Kidney glomerular epithelial cell (primary cell): ENCODE measurements around the gene CCDC102A.
A peak's percentile ranks its signal among the peaks of the same experiment; 100 is the strongest.

Experiments
- DNase-seq: peaks from one replicate; lab custom pipeline; 2025; lab: John Stamatoyannopoulos, UW

CCDC102A gene

GRCh38 chr16:57479205-57479975, 57.0 kb downstream of the CCDC102A start:
- peak; percentile 59 for DNase-seq

DNA sequence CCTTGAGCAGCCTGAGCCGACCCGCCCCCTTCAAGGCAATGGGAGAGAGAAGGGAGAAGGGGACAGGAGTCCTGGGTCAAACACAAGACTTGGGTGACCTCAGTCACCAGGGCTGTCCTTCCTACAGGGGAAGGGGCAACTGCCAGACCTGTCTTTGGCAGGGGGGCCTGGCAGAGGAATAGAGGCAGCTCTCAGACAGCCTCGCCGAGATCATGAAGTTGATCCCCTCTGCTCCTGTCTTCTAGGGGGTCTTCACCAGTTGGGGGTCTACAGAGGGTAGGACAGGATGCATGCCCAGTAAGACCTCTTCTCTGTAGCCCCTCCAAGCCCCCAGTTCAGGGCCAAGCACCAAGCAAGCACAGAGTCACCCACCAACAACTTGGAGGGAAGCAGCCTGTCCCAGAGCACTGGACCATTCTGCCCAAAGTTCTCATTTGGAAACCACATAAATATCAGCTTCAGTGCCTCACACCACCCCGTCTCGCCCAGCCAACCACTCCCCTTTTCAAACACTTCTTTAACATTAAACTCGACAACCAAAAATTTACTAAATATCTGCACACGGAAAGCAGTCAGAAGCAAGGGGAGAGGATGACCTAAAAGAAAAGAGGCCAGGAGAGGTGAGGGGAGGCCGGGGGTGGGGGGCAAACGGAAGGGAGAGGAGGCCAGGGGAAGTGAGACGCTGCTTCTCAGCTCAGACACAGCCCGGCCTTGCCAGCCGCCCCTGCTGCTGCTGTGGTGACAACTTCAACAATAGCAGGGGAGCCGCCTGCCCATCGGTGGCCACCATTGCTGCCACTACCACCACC, 57.8 kb downstream of the CCDC102A start:
- no peak for DNase-seq

GRCh38 chr16:57477531-57478202, 58.7 kb downstream of the CCDC102A start:
- no peak for DNase-seq

DNA sequence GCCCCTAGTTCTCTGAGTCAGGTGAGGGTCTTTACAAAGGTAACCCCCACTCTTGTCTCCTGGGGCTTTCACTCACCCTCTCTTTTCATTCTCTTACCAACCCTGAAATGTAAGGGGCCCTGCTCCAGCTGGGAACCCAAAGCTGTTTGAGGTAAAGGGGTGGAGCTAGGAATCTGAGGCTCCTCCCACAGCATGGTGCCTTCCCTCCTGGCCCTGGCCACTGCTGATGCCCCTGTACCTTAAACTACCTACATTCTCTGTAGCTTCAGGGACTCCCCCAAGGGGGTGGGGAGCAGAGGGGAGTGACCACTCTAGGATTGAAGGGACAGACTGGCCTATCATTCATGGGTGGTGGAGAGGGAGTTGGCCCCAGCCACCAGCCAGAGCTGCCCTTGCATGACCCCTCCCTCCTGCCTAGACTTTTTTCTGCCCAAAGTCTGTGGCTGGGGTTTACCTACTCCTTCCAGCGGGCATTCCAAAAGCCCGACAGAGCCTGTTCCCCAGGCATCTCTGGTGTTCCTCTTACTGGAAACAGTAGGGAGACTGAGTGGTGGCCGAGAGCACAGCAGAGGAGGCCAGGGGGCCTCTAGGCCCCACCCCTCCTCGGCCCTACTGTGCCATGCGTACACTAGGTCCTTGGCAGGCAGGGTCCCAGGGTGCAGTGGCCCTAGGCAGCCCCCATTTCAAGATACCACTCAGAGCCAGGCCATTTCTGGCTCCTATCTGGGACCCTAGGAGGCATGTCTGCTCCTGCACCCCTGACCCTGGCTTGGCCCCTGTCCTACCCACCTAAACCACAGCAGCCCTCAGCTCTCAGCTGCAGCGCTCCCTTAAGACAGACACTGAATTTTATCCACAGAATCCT, 59.6 kb downstream of the CCDC102A start:
- no peak for DNase-seq

DNA sequence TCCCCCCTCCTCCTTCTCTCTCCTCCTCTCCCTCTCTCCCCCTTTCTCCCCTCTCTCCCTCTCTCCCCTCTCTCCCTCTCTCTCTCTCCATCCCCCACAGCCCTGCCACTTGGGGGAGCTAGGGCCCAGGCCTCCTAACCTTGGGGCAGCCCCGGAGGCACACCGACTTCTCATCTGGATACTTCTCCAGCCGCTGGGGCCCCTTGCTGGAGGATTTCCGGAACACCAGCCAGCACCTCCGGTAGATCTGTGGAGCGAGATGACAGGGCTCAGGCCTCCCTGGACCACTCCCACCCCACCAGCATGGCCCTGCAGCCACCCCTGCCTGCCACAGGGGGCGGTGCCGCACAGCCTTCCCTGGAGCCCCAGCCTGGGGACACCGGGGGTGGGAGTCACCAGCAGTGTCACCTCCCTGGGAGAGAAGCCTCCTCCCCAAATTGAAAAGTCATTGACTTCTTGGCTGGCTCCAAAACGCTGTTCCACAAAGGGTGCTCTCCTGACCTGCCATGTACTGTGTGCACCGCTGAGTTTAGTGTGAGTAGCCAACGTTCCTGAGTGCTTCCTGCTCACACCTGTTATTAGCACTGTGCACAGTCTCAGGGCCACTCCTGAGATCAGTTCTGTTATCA, 60.5 kb downstream of the CCDC102A start:
- no peak for DNase-seq

DNA sequence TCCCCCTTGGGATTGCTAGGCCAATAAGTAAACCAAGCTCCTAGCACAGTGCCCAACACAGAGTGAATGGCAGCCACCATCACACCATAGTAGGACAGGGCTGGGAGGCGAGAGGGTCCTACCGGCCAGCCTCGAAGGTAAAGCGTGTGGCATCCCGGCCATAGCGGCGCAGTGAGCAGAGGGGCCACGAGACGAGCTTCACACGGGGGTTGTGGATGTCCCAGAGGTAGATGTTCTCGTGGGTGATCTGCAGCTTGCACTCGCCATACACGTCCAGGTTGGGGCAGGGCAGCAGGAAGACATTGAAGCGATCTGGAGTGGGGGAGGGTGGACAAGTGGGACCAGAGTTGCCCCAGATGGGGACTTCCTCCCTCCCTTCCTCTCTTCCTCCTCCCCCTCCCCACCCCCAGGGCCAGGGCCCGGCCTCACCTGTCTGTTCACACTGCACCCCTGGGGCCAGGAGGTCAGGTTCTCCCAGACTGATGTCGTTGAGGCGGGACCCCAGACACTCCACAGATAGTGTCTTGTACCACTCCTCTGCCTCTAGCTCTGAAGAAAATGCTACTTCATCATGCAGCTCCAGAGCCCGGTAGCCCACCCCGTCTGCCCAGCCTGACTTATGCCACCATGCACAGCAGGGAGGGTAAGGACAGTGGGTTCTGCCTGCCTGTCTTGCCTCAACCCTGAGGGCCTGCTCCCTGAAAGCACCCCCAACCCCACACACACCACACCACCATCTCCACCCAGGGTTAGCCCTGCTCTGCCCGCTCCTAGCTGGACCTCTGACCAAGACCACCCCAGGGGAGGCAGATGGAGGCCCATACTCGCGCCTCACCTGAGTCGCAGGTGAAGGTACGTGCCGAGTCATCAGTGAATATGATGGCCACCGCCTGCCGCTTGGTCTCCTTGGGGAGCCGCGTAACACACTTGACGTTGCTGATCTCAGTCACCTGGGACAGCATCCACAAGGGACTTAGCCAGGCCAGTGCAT, 61.4 kb downstream of the CCDC102A start:
- DNase-seq = no peak

- DNase-seq = no peak
Measured at GRCh38 chr16:57473906-57474305, 62.5 kb downstream of the CCDC102A start.

- DNase-seq = no peak
Measured at GRCh38 chr16:57473176-57473840, 63.1 kb downstream of the CCDC102A start.

DNA sequence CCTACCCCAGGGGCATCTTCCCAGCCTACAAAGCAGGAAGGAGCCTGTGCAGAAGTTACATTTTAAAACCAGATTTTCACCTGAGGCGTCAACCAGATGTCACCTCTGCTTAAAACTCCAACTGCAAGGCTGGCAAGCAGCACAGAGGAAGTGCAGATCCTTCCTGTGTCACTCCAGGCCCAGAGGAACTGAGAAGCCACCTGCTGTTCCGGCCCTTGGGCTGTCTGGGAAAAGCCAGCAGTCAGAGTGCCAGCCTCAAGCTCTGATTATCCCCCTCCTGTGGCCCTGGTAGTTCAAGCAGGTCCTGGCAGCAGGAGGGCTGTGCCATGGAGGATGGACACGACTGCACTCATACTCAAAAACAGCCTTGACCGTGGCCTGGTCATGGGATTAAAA, 63.7 kb downstream of the CCDC102A start:
- no peak for DNase-seq

DNA sequence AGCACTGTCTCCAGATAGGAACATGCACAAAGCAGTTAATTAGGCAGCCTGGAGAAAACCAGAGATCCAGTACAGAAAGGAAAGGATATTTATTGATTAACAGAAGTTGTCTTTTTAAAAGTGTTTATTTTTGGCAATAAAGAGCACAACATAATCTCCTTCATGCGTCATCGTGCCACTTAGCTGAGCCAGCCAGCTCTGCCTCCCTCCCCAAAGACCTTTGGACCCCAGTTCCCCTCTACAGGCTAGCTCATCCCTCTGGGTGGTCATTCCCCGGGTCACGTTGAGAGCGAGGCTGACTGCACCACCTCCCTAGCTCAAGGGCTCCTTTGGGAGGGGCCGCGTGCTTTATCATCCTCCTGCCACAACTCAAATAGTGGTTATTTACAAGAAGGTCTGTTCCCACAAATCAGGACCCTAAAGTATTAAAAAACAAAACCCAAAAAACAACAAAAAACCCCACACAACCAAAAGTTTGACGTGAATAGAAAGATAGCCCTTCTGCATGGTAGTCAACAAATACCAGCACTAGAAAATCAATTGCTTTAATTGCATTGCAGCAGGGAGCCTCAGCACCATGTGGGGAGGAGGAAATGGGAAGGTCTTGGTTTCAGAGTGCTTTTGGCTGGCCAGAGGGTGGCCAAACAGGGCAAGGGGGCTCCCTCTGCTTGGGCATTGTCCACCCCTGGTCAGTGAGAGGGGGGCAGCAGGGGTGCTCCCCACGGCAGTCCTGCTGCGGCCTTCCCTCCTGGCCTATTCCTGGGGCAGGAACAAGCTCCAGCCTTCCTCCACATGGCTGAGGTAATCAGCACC, 64.3 kb downstream of the CCDC102A start:
- DNase-seq = no peak

- no peak for DNase-seq
Measured at GRCh38 chr16:57471209-57471608, 65.2 kb downstream of the CCDC102A start.

GRCh38 chr16:57470711-57471110, 65.7 kb downstream of the CCDC102A start:
- DNase-seq = no peak

GRCh38 chr16:57469917-57470470, 66.4 kb downstream of the CCDC102A start:
- DNase-seq = no peak

GRCh38 chr16:57469046-57469445, 67.3 kb downstream of the CCDC102A start:
- DNase-seq = no peak

GRCh38 chr16:57468346-57468745, 68.0 kb downstream of the CCDC102A start:
- DNase-seq = peak; percentile 43

DNA sequence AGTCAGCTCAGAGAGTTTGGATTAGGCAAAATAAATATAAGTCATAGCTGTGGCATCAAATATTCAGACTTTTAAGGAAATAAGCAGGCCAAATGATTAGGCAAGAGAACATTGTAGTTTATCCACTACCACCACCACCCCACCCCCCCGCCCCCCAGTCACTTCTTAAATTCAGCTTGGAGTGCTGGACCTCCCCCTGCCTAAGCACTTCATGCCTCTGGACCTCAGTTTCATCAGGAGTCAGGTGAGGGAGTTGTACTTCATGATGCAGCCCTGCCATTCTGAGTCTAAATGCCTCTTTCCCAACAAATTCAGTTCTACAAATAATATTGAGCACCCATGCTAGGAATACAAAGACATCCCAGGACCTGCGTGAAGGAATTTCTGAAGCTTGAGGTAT, 71.8 kb downstream of the CCDC102A start:
- DNase-seq = no peak

- DNase-seq = no peak
Measured at GRCh38 chr16:57462978-57463362, 73.4 kb downstream of the CCDC102A start.

DNA sequence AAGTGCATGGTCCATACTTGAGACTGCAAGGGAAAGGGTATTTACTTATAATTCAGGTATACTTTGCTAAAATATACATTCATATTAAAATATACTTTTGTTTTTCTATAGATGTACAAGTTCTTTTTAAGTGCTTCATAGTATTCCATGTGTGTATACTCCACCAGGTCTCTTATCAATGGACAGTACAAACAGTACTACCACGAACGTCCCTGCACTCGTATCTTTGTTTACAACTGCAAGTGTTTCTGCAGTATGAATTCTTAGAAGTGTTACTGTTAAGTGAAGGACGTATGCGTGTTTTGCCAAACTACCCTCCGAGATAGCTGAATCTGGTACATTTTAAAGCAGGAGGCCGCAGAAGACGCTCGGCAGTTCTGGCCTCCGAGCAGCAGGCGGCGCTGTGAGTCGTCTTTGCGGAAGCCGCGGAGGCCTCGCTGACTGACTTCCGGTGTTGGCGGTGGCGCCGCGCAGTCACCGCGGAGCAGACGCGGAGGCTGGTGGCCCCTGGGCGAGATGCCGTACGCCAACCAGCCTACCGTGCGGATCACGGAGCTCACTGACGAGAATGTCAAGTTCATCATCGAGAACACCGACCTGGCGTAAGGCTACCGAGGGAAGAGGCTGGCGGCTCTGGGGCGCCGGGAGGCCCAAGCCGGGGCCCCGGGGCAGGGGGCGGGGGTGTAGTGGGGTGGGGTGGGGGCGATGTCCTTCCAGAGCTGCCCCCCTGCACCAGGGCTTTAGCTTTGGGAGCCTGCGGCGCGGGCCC, 74.0 kb downstream of the CCDC102A start, which contains the start of gene POLR2C:
POLR2C (plus strand) TSS at position 471 of the 769 bp plus-strand sequence; CDS start at position 517, 46 bp downstream.
- peak; percentile 52 for DNase-seq
